Measurements from ENCODE around the gene SLC9C2.
"Not testable (repeated sequence)": the region's sequence is repeated elsewhere in the genome, so short reads cannot be mapped to it uniquely, and the experiment has no call there.

The SLC9C2 gene

DNA sequence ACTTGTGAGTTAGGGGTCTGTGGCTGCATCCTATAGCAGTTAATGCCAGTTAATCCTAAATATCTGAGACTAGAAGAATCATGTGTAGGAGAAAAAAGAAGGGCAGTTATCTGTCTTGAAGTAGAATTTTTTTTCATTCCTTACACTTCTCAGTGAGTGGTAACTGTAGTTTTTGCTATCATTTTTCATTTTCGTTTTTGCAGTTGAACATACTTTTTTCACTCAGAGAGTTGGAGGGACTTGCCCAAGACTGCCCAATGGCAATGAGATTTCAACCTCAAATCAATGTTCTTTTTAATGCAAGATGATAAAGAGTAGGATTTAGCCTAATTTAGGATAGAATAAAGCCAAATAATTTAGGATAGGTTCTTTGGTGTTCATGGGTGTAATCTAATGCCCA is 120.2 kb downstream of the SLC9C2 start:
- no peak for DNase-seq

DNA sequence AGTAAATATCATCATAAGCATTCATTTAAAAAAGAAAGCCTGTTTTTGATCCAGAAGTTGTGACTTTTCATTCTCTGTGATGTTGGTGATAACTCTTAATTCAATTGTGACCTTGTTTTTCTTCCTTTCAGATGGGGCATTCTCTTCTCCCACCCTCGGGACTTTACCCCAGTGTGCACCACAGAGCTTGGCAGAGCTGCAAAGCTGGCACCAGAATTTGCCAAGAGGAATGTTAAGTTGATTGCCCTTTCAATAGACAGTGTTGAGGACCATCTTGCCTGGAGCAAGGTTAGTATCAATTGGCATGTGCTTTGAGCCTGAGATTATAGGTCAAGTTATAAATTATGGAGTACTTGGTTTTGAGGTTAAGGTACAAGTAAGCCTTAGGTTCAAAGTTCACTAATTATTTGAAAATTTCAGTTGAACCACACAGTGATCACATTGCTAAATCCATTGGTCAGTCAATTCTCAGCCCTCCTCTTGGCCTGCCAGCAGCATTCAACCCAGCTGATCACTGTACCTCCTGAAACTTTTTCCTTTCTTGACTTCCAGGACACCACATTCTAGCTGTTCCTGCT is 121.6 kb downstream of the SLC9C2 start:
- no peak for DNase-seq

- peak; percentile 15 for DNase-seq
These were observed 123.2 kb downstream of the SLC9C2 start for GRCh38 chr1:173479649-173480048.

DNA sequence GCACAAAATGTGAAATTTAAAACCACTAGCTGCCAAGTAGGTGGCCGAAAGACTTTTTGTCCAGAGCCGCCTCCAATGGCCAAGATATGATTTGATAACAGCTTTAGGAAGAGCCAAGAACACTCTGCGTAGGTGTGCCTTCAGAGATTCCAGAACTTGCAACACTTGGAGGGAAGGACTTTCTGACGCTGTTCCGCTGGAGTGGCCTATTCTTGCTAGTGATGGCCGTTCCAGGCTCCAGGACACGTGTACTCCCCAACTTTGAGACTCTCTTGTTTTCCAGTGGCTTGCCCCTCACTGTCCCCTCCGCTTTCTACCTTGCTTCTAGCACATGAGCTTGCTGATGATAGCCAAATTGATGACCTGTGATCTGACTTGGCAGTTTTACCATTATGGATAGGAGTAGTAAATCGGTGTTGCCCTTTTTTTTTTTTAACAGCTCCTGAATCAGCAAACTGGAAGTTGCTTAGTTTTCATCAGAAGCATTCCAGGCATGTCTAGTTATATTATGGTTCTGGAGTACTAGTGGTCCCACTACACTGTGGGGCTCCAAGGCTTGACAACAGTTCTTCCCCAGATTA is 124.7 kb downstream of the SLC9C2 start:
- peak; percentile 77 for DNase-seq

GRCh38 chr1:173477286-173478093 is 125.4 kb downstream of the SLC9C2 start, which contains the start of gene PRDX6:
TSS of gene PRDX6 (plus strand) at chr1:173477335. CDS start at chr1:173477398, 63 bp downstream.
- no peak for DNase-seq

GRCh38 chr1:173476665-173477285 is 126.1 kb downstream of the SLC9C2 start:
- DNase-seq, result peak; percentile 93

GRCh38 chr1:173476197-173476664 is 126.6 kb downstream of the SLC9C2 start:
- DNase-seq, result no peak

- peak; percentile 29 for DNase-seq
These were observed 127.2 kb downstream of the SLC9C2 start for GRCh38 chr1:173475564-173476196.

- DNase-seq, result not testable (repeated sequence)
These were observed 128.0 kb downstream of the SLC9C2 start for GRCh38 chr1:173474780-173475421.

DNA sequence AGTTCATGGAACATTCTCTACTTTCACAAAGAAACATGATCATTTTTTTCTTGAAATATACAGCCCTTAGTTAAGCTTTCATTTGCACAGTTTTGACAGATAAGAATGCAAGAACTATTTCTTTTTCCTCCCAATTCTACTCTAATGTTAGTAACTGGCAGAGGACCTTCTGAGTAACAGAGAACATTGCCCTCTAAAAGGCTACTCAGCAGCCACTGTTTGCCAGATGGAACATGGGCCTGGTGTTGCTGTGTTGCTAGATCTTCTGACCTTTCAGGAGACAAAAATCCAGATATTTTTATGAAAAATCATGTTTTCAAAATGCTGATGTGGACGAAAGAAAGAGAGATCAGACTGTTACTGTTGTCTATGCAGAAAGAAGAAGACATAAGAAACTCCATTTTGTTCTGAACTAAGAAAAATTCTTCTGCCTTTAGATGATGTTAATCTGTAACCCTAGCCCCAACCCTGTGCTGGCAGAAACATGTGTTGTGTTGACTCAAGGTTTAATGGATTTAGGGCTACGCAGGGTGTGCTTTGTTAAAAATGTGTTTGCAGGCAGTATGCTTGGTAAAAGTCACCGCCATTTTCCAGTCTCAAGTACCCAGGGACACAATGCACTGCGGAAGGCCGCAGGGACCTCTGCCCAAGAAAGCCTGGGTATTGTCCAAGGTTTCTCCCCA is 128.6 kb downstream of the SLC9C2 start:
- DNase-seq, result no peak

- DNase-seq, result no peak
These were observed 129.3 kb downstream of the SLC9C2 start for GRCh38 chr1:173473599-173474011.

DNA sequence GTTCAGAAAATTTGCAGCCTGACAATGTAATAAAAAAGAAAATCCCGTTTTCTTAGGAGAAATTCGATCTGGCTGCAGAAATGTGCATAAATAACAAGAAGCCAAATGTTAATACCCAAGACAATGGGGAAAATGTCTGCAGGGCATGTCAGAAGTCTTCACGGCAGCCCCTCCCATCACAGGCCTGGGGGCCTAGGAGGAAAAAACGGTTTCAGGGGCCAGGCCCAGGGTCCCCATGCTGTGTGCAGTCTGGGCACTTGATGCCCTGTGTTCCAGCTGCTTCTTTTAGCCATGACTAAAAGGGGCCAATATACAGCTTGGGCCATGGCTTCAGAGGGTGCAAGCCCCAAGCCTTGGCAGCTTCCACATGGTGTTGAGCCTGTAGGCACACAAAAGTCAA is 132.3 kb downstream of the SLC9C2 start:
- DNase-seq, result no peak

- no peak for DNase-seq
These were observed 133.2 kb downstream of the SLC9C2 start for GRCh38 chr1:173469656-173470055.

DNA sequence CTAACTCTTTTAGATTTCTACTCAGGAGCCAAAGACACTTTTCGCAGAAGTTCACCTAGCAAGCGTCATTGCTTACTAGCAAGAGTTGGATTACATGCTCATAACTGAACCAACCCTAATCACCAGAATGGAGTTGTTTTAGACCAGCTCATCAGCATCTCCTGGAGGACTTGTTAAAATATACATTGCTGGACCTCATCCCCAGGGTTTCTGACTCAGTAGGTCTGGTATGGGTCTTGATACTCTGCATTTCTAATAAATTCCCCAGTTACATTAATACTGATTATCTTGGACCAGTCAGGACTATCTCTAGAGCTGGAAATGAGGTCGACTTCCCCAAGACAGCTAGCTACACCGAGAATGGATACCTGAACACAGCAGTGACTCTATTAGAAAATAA is 135.4 kb downstream of the SLC9C2 start:
- no peak for DNase-seq

- not testable (repeated sequence) for DNase-seq
These were observed 138.7 kb downstream of the SLC9C2 start for GRCh38 chr1:173464185-173464584.

DNA sequence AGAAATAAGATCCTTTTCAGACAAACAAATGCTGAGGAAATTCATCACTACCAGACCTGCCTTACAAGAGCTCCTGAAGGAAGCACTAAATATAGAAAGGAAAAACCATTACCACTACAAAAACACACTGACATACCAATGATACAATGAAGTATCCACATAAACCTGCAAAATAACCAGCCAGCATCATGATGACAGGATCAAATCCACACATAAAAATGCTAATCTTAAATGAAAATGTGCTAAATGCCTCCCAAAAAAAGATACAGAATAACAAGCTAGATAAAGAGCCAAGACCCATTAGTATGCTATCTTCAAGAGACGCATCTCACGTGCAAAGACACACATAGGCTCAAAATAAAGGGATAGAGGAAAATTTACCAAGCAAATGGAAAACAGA is 140.2 kb downstream of the SLC9C2 start:
- DNase-seq, result not testable (repeated sequence)

DNA sequence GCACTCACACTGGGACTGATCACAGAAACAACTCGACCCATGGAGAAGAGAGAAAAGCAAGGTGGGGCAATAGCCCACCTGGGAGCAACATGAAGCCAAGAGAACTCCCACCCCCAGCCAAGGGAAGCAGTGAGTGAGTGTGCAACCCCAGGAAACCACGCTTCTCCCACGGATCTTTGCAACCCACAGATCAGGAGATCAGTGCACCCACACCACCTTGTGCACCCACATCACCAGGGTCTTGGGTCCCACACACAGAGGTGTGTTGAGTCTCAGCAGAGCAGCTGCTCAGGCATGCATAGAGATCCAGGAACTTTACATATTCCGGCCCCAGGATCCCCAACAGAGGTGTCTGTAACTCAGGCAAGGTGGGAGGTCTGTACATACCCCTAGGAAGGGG is 143.0 kb downstream of the SLC9C2 start:
- no peak for DNase-seq

GRCh38 chr1:173454966-173455524 is 147.8 kb downstream of the SLC9C2 start:
- no peak for DNase-seq

DNA sequence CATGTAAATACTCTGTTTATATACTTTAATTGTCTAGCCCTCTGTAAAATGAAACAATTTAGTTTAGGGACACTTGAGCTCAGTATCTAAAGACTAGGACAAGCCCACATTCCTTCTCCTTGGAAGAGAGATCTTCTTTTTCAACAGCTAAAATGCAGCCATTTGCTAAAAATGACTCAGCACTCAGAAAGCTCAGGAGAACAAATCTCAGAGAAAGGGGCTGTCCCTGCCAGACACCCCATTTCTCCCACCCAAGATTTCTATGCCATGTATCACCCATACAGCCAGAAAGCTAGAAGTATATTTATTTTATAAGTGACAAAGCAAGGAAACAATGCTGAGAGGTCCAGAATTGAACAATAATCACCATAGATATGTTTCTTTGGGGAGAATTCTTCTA is 148.9 kb downstream of the SLC9C2 start:
- DNase-seq, result no peak

- no peak for DNase-seq
These were observed 150.9 kb downstream of the SLC9C2 start for GRCh38 chr1:173451981-173452380.
